GM12878 (cell line): Measurements from ENCODE around the gene F2RL3. TPM values are rescaled to one million over a fixed set of nuclear protein-coding genes. Genes with fewer than 3 reads are reported as not detected.

Experiments used
- BHLHE40 ChIP-seq, 2 experiments: fragments of 450-650 bp in 1 of 2; IDR thresholded peaks; 2 replicates each; pipeline ENCODE4 v1.6.1; 2011 to 2017; ENCODE audit warnings: low read depth in 2 of 2, borderline replicate concordance in 1 of 2, improper control_type of control experiment in 1 of 2, low read length in 1 of 2, mild to moderate bottlenecking in 1 of 2
- EED ChIP-seq: sonication (generic); IDR thresholded peaks from 2 replicates; pipeline ENCODE4 v1.6.1; 2016; ENCODE audit warnings: antibody characterized with exemption, low read depth
- EP300 ChIP-seq, 2 experiments: fragments of 150-350 bp in 1 of 2; IDR thresholded peaks; 2 replicates each; pipeline ENCODE4 v1.6.1; 2011 to 2012; ENCODE audit warnings: low read depth in 2 of 2, low read length in 2 of 2, borderline replicate concordance in 1 of 2, improper control_type of control experiment in 1 of 2, inconsistent platforms in 1 of 2; ENCODE audit not compliant: control insufficient read depth in 1 of 2
- JUNB ChIP-seq: IDR thresholded peaks from 2 replicates; pipeline ENCODE4 v1.6.1; 2016; ENCODE audit warnings: antibody characterized with exemption, mild to moderate bottlenecking
- MEF2B ChIP-seq: fragments of 450-650 bp; IDR thresholded peaks from 2 replicates; pipeline ENCODE4 v1.6.1; 2018; ENCODE audit warnings: mild to moderate bottlenecking, moderate library complexity; ENCODE audit not compliant: partially characterized antibody, poor library complexity, severe bottlenecking
- MTA2 ChIP-seq: fragments of 450-650 bp; IDR thresholded peaks from 2 replicates; pipeline ENCODE4 v1.6.1; 2016; ENCODE audit warnings: low read depth, mild to moderate bottlenecking, moderate library complexity
- PAX5 ChIP-seq: IDR thresholded peaks from 2 replicates; pipeline ENCODE4 v1.6.1; 2011; ENCODE audit warnings: low read depth, low read length, borderline replicate concordance
- PML ChIP-seq: IDR thresholded peaks from 2 replicates; pipeline ENCODE4 v1.6.1; 2012; ENCODE audit warnings: low read length, inconsistent platforms
- TCF7 ChIP-seq: IDR thresholded peaks from 2 replicates; pipeline ENCODE4 v1.6.1; 2014; ENCODE audit warnings: antibody characterized with exemption, borderline replicate concordance
- polyA plus RNA-seq, 11 experiments: library from polyadenylated mRNA; depleted of rRNA in 4 of 11; unstranded in 6 of 11; stranded (reverse) in 5 of 11; fragments of >200 nt; fragmentation: Nextera tagmentation in 4 of 11; fragmentation: Illumina TruSeq in 1 of 11; extraction: Ambion mirVana in 4 of 11; extraction: Trizol in 1 of 11; gene quantifications; 1 replicate in 1 of 11; 2 replicates in 10 of 11; pipeline versions ENCODE4 v1.2.1 to v1.2.3, GENCODE V29; 2011 to 2016; ENCODE audit warnings: inconsistent platforms in 2 of 11, missing spikeins in 2 of 11, low read depth in 1 of 11
- total RNA-seq, 4 experiments: library from RNA; depleted of rRNA in 3 of 4; stranded (reverse); fragments of >200 nt in 3 of 4; fragmentation: Illumina TruSeq in 1 of 4; extraction: Trizol in 1 of 4; gene quantifications; 2 replicates each; pipeline versions ENCODE4 v1.2.1 to v1.2.3, GENCODE V29; 2013 to 2021
- TF ChIP-seq, protein P1 (sequence below): IDR thresholded peaks from 2 replicates; pipeline ENCODE4 v1.6.1; 2012; ENCODE audit warnings: low read depth, low read length, improper control_type of control experiment
- TF ChIP-seq, protein P2 (sequence below): IDR thresholded peaks from 2 replicates; pipeline ENCODE4 v1.6.1; 2011; ENCODE audit warnings: mild to moderate bottlenecking, low read depth, low read length, moderate library complexity; ENCODE audit not compliant: insufficient replicate concordance
- TF ChIP-seq, protein P3 (sequence below): IDR thresholded peaks from 2 replicates; pipeline ENCODE4 v1.6.1; 2011; ENCODE audit warnings: borderline replicate concordance, low read depth, mild to moderate bottlenecking, moderate library complexity, mixed read lengths, low read length; ENCODE audit not compliant: insufficient read depth; ENCODE audit errors: extremely low read length

F2RL3 gene
- total and polyA plus RNA-seq, 10 of the 15 experiments (the other 5 are each of a cell fraction or from before 2014, with no cell fraction given) = 0.01 to 1.2 (median 0.29) TPM

DNA sequence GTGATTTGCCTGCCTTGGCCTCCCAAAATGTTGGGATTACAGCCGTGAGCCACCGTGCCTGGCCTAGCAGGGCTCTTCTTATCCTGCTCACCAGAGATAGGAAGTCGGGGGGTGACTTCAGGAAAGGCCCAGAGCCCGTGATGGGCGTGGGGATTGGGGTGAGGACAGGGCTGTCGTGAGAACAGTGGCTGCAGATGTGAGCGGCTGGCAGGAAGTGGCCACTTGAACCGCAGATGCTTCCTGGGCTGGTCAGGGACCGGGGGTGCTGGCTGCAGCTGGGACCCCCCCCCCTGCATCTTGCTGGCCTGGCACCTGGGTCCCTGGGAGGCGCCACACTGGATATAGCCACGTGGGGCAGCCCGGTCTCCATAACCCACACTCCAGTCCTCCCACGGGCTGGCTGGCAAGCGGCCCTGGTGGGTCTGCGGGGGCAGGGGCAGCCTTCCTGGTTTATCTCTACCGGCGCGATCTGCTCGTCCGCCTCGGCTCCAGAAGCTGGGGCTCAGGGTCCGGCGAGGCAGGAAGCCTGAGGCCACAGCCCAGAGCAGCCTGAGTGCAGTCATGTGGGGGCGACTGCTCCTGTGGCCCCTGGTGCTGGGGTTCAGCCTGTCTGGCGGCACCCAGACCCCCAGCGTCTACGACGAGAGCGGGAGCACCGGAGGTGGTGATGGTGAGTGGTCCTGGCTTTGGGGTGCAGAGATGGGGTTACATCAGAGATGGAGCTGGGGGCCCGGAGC lies at the start of gene F2RL3 (continued):
- TF ChIP-seq, protein P1, sequence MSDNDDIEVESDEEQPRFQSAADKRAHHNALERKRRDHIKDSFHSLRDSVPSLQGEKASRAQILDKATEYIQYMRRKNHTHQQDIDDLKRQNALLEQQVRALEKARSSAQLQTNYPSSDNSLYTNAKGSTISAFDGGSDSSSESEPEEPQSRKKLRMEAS = no peak
- peak; percentile 86 for TF ChIP-seq PAX5
- peak; percentile 18; the same call in 1 of the 2 replicates for TF ChIP-seq MTA2
- peak; percentile 64 for TF ChIP-seq EED
- no peak for TF ChIP-seq JUNB
- TF ChIP-seq TCF7 = no peak
- TF ChIP-seq MEF2B = peak; percentile 17
- TF ChIP-seq PML = no peak
- TF ChIP-seq, protein P2, sequence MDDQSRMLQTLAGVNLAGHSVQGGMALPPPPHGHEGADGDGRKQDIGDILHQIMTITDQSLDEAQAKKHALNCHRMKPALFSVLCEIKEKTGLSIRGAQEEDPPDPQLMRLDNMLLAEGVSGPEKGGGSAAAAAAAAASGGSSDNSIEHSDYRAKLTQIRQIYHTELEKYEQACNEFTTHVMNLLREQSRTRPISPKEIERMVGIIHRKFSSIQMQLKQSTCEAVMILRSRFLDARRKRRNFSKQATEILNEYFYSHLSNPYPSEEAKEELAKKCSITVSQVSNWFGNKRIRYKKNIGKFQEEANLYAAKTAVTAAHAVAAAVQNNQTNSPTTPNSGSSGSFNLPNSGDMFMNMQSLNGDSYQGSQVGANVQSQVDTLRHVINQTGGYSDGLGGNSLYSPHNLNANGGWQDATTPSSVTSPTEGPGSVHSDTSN = peak; percentile 66
- TF ChIP-seq, protein P3, sequence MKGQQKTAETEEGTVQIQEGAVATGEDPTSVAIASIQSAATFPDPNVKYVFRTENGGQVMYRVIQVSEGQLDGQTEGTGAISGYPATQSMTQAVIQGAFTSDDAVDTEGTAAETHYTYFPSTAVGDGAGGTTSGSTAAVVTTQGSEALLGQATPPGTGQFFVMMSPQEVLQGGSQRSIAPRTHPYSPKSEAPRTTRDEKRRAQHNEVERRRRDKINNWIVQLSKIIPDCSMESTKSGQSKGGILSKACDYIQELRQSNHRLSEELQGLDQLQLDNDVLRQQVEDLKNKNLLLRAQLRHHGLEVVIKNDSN = peak; percentile 31
- TF ChIP-seq EP300 (IDR thresholded peaks at IDR 0.05; ENCODE audit: borderline replicate concordance in 1 of 2, control insufficient read depth in 1 of 2, low read depth in 2 of 2, low read length in 2 of 2) = peak in 1 of 2 experiments; percentile 82; a peak in 2 of 4 replicates
- peak in 1 of 2 experiments; percentile 36; a peak in 1 of 4 replicates for TF ChIP-seq BHLHE40 (IDR thresholded peaks at IDR 0.05; ENCODE audit: borderline replicate concordance in 1 of 2, low read depth in 2 of 2, low read length in 1 of 2)
